ENCODE measurements around the gene TGM2.

DNA sequence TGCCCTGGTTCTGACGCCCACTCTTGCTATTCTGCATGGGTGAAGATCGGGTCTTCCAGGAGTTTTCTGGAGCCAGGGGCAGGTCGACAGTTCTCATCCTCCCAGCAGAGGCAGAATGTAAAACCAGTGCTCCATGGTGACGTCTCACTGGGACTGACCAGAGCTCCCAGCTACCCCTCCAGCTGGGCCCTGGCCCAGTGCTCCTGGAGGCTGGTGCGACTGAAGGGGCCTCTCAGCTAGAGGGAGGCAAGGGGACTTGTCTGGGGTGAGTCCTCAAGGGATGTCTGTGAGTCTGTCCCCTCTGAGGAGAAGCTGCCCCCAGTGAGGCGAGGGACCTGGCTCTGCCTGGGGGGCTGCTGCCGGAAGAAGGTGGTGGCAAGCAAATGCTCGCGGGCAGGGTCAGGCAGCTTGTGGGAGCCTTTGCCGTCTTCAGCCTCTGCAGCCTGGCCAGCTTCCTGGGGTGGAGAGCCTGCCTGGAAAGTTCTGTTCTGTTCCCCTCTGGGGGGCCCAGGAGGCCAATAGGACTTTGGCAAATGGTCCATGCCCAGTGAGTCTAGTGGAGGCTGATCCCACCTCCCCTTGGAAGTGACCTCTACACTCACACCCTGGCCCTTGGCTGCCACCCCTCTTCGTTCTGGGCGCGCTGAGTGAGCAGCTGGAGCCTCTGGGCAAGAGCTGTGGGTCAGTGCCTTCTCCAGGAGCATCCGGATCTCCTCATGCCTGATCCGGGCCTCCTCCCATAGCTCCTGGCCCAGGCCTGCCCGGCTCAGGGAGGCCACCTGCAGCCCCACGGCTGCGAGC is 47.9 kb upstream of the TGM2 start:
- TF ChIP-seq POLR2AphosphoS5 (IDR thresholded peaks at IDR 0.05) (no peak), POLR2A (IDR thresholded peaks at IDR 0.05) (no peak), EP300 (IDR thresholded peaks at IDR 0.05; ENCODE audit: low read depth) (no peak)
- TF ChIP-seq, protein P1, sequence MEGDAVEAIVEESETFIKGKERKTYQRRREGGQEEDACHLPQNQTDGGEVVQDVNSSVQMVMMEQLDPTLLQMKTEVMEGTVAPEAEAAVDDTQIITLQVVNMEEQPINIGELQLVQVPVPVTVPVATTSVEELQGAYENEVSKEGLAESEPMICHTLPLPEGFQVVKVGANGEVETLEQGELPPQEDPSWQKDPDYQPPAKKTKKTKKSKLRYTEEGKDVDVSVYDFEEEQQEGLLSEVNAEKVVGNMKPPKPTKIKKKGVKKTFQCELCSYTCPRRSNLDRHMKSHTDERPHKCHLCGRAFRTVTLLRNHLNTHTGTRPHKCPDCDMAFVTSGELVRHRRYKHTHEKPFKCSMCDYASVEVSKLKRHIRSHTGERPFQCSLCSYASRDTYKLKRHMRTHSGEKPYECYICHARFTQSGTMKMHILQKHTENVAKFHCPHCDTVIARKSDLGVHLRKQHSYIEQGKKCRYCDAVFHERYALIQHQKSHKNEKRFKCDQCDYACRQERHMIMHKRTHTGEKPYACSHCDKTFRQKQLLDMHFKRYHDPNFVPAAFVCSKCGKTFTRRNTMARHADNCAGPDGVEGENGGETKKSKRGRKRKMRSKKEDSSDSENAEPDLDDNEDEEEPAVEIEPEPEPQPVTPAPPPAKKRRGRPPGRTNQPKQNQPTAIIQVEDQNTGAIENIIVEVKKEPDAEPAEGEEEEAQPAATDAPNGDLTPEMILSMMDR (IDR thresholded peaks at IDR 0.05), result no peak
